Choroid plexus epithelial cell (primary cell): Measurements from ENCODE around the gene CKMT2.
A peak's percentile ranks its signal among the peaks of the same experiment; 100 is the strongest.

Experiments
- DNase-seq: peaks from one replicate; pipeline ENCODE4 v3.0.0-alpha.2; 2010; ENCODE audit warnings: low read depth
- H3K4me3 ChIP-seq: 2 replicates; pipeline ENCODE4 v1.5.1; 2011; ENCODE audit warnings: low read depth, mild to moderate bottlenecking, control low read depth, low read length, moderate library complexity
- TF ChIP-seq, protein P1 (sequence below): conservative IDR thresholded peaks from 2 replicates; pipeline ENCODE4 v1.5.1; 2011; ENCODE audit warnings: low read depth, mild to moderate bottlenecking, control low read depth, inconsistent platforms, low read length, moderate library complexity

CKMT2 gene

GRCh38 chr5:81247441-81247972 is 14.4 kb downstream of the CKMT2 start:
- H3K4me3 ChIP-seq, result no peak overlapping the region
- peak; percentile 55 for DNase-seq
- TF ChIP-seq, protein P1, sequence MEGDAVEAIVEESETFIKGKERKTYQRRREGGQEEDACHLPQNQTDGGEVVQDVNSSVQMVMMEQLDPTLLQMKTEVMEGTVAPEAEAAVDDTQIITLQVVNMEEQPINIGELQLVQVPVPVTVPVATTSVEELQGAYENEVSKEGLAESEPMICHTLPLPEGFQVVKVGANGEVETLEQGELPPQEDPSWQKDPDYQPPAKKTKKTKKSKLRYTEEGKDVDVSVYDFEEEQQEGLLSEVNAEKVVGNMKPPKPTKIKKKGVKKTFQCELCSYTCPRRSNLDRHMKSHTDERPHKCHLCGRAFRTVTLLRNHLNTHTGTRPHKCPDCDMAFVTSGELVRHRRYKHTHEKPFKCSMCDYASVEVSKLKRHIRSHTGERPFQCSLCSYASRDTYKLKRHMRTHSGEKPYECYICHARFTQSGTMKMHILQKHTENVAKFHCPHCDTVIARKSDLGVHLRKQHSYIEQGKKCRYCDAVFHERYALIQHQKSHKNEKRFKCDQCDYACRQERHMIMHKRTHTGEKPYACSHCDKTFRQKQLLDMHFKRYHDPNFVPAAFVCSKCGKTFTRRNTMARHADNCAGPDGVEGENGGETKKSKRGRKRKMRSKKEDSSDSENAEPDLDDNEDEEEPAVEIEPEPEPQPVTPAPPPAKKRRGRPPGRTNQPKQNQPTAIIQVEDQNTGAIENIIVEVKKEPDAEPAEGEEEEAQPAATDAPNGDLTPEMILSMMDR, result no peak

- DNase-seq, result no peak
- TF ChIP-seq, protein P1, result no peak
- H3K4me3 ChIP-seq, result no peak overlapping the region
Measured at GRCh38 chr5:81249240-81249639, 16.1 kb downstream of the CKMT2 start.

GRCh38 chr5:81250004-81250403 is 16.9 kb downstream of the CKMT2 start:
- TF ChIP-seq, protein P1, result no peak
- no peak for DNase-seq

GRCh38 chr5:81251922-81252321 is 18.8 kb downstream of the CKMT2 start:
- TF ChIP-seq, protein P1, result no peak
- H3K4me3 ChIP-seq, result no peak overlapping the region
- DNase-seq, result no peak

More at GRCh38 chr5:81250004-81250403, 16.9 kb downstream of the CKMT2 start:
- H3K4me3 ChIP-seq, result no peak overlapping the region

DNA sequence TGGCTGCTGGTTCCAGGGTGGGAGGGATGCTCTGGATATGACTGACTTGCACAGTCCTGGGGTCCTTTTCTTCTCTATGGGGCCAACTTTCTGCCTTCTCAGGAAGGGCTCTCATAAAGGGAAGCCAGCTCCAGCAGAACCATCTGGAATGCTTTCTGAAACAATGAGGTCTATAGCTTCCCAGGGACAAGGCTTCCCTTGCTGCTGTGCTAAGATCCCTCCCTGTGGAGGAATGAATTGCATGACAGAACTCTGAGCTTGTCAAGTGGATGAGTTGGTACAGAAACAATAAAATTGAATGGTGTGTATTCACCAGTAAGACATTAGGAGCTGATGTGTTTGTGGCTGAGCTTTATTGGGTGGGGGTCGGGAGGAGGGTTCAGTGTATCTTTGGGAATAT is 19.8 kb downstream of the CKMT2 start:
- TF ChIP-seq, protein P1, result no peak
- no peak overlapping the region for H3K4me3 ChIP-seq
- DNase-seq, result no peak

DNA sequence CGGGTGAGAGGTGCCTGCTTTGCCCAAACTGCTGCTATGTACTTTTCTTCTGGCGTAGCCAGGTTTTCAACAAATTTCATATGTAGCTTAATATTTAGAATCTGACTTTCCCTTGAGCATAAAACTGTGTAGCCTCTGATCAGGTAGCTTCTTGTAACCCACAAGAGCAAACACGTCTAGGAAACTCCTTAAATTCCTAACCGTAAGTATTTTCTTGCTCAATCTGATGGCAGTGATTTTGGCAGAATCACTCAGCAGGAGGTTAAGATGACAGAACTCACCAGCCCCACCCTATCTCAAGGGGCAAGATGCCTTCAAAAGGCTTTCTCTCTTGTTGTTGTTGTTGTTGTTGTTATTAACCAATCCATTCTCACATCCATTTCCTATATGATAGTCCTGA is 20.8 kb downstream of the CKMT2 start:
- no peak overlapping the region for H3K4me3 ChIP-seq
- TF ChIP-seq, protein P1, result no peak
- DNase-seq, result no peak

DNA sequence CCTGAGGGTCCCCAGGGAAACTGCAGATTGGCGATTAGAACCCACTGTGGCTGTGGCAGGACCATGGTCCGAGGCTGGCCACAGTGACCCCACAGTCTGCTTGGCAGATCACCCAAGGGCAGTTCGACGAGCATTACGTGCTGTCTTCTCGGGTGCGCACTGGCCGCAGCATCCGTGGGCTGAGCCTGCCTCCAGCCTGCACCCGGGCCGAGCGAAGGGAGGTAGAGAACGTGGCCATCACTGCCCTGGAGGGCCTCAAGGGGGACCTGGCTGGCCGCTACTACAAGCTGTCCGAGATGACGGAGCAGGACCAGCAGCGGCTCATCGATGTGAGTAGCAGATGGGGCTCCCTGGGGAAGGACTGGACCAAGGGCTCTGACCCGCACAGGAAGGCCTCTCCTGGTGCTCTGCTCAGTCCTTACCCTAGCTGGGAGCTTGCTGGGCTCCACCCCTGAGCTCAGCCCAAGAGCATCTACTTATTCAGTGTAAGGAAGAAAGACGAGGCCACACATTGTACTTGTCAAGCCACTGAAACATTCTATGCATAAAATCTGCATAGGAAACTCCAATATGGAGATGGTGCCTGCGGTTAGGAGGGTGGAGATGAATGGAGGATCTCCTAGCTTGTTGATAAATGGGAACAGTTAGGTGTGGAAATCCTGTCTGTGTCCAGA is 21.9 kb downstream of the CKMT2 start:
- H3K4me3 ChIP-seq, result no peak overlapping the region
- TF ChIP-seq, protein P1, result no peak
- no peak for DNase-seq
